IMR-90 (cell line): ENCODE results near the gene LIPE. TPM values are rescaled to one million over a fixed set of nuclear protein-coding genes. Genes with fewer than 3 reads are reported as not detected.

Experiments used
- ATAC-seq: fragments of 200-7000 bp; cut with Tn5 transposase; 2 replicates; pipeline ENCODE4 v1.9.1; 2020; ENCODE audit warnings: low read depth, mild to moderate bottlenecking, moderate library complexity
- BruUV-seq: library from RNA; stranded (reverse); fragments of 400-500 nt; replicated peaks from 2 replicates; lab custom pipeline; 2021; lab: Mats Ljungman, UMichigan
- CTCF ChIA-PET: fragments of 300-600 bp; formaldehyde crosslinking; extraction: SDS; loops from one replicate; lab custom pipeline; 2021; ENCODE audit warnings: antibody characterized with exemption; lab: Yijun Ruan, JAX
- POLR2A ChIA-PET: fragments of 300-600 bp; sonication (Branson Sonifier 250); formaldehyde crosslinking; loops from one replicate; lab custom pipeline; 2022; ENCODE audit warnings: antibody characterized with exemption; ENCODE audit not compliant: unreplicated experiment; lab: Charles Lee
- DNase-seq: peaks from one replicate; pipeline ENCODE4 v3.0.0; 2013
- H2AFZ ChIP-seq: replicated peaks from 2 replicates; pipeline ENCODE3; 2013; ENCODE audit warnings: low read length, mild to moderate bottlenecking; ENCODE audit not compliant: poor library complexity
- H2AK5ac ChIP-seq: 2 replicates; pipeline ENCODE4 v1.6.1; 2013; ENCODE audit warnings: low read depth, low read length, inconsistent platforms
- H2AK9ac ChIP-seq: replicated peaks from 2 replicates; pipeline ENCODE3; 2013; ENCODE audit warnings: mild to moderate bottlenecking, low read depth, low read length, moderate library complexity; ENCODE audit not compliant: poor library complexity
- H2BK120ac ChIP-seq: 2 replicates; pipeline ENCODE4 v1.6.1; 2013; ENCODE audit warnings: low read depth, low read length, inconsistent platforms
- H2BK15ac ChIP-seq: 3 replicates; pipeline ENCODE4 v1.6.1; 2013; ENCODE audit warnings: low read depth, low read length, inconsistent platforms
- H2BK20ac ChIP-seq: 2 replicates; pipeline ENCODE4 v1.6.1; 2013; ENCODE audit warnings: low read depth, mild to moderate bottlenecking, inconsistent platforms, low read length, moderate library complexity
- H2BK5ac ChIP-seq: 2 replicates; pipeline ENCODE4 v1.6.1; 2013; ENCODE audit warnings: mild to moderate bottlenecking, low read depth, low read length, inconsistent platforms; ENCODE audit not compliant: poor library complexity, severe bottlenecking
- H3K14ac ChIP-seq: replicated peaks from 2 replicates; pipeline ENCODE4 v1.6.1; 2013; ENCODE audit warnings: low read depth, low read length, inconsistent platforms
- H3K18ac ChIP-seq: 2 replicates; pipeline ENCODE4 v1.6.1; 2013; ENCODE audit warnings: low read depth, low read length, control low read depth
- H3K23ac ChIP-seq: 2 replicates; pipeline ENCODE4 v1.6.1; 2013; ENCODE audit warnings: low read depth, low read length, inconsistent platforms
- H3K27ac ChIP-seq: 2 replicates; pipeline ENCODE4 v1.5.1; 2013; ENCODE audit warnings: mild to moderate bottlenecking, control low read depth, low read length; ENCODE audit not compliant: insufficient read depth
- H3K27me3 ChIP-seq: 2 replicates; pipeline ENCODE4 v1.6.1; 2013; ENCODE audit warnings: low read length; ENCODE audit not compliant: control insufficient read depth, insufficient read depth
- H3K36me3 ChIP-seq: 2 replicates; pipeline ENCODE4 v1.6.1; 2013; ENCODE audit warnings: low read length, mixed read lengths; ENCODE audit not compliant: control insufficient read depth, insufficient read depth
- H3K4ac ChIP-seq: 2 replicates; pipeline ENCODE4 v1.6.1; 2013; ENCODE audit warnings: low read depth, low read length, inconsistent platforms
- H3K4me1 ChIP-seq: 2 replicates; pipeline ENCODE4 v1.6.1; 2013; ENCODE audit warnings: low read length, mixed read lengths; ENCODE audit not compliant: control insufficient read depth, insufficient read depth
- H3K4me2 ChIP-seq: 2 replicates; pipeline ENCODE4 v1.6.1; 2013; ENCODE audit warnings: low read depth, mild to moderate bottlenecking, control low read depth, low read length, moderate library complexity
- H3K4me3 ChIP-seq: 2 replicates; pipeline ENCODE4 v1.5.1; 2013; ENCODE audit warnings: low read depth, mild to moderate bottlenecking, control low read depth, low read length, moderate library complexity; ENCODE audit not compliant: insufficient read depth
- H3K56ac ChIP-seq: 2 replicates; pipeline ENCODE4 v1.6.1; 2013; ENCODE audit warnings: low read length, inconsistent platforms; ENCODE audit not compliant: insufficient read depth; ENCODE audit errors: extremely low read depth
- H3K79me1 ChIP-seq, 2 experiments: 2 replicates each; pipeline ENCODE4 v1.6.1; 2013; ENCODE audit warnings: low read length in 2 of 2, inconsistent platforms in 1 of 2, low read depth in 1 of 2
- H3K9ac ChIP-seq: 2 replicates; pipeline ENCODE4 v1.6.1; 2013; ENCODE audit warnings: low read depth, low read length, control low read depth
- H3K9me1 ChIP-seq: 2 replicates; pipeline ENCODE4 v1.6.1; 2013; ENCODE audit warnings: low read length, inconsistent platforms; ENCODE audit not compliant: insufficient read depth
- H3K9me3 ChIP-seq: 2 replicates; pipeline ENCODE4 v1.6.1; 2013; ENCODE audit warnings: low read length; ENCODE audit not compliant: control insufficient read depth, insufficient read depth
- H4K20me1 ChIP-seq: 2 replicates; pipeline ENCODE4 v1.6.1; 2013; ENCODE audit warnings: low read length, inconsistent platforms; ENCODE audit not compliant: insufficient read depth
- H4K5ac ChIP-seq: 2 replicates; pipeline ENCODE4 v1.6.1; 2013; ENCODE audit warnings: mild to moderate bottlenecking, low read depth, low read length, control low read depth
- H4K8ac ChIP-seq, 2 experiments: 2 replicates each; pipeline ENCODE4 v1.6.1; 2013; ENCODE audit warnings: low read depth in 2 of 2, low read length in 2 of 2, control low read depth in 1 of 2, inconsistent platforms in 1 of 2
- H4K91ac ChIP-seq: 2 replicates; pipeline ENCODE4 v1.6.1; 2013; ENCODE audit warnings: low read depth, low read length, inconsistent platforms; ENCODE audit not compliant: insufficient read depth
- BHLHE40 ChIP-seq: fragments of 150-350 bp; IDR thresholded peaks from 2 replicates; pipeline ENCODE4 v1.6.1; 2016; ENCODE audit warnings: mild to moderate bottlenecking, low read depth, low read length
- CEBPB ChIP-seq: IDR thresholded peaks from 2 replicates; pipeline ENCODE4 v1.6.1; 2012; ENCODE audit warnings: low read depth, low read length, improper control_type of control experiment
- CHD1 ChIP-seq: IDR thresholded peaks from 2 replicates; pipeline ENCODE4 v1.6.1; 2012; ENCODE audit warnings: low read depth, low read length, improper control_type of control experiment
- FOS ChIP-seq: fragments of 150-350 bp; IDR thresholded peaks from 2 replicates; pipeline ENCODE4 v1.6.1; 2016; ENCODE audit warnings: low read depth, low read length
- MAFK ChIP-seq: IDR thresholded peaks from 2 replicates; pipeline ENCODE4 v1.6.1; 2012; ENCODE audit warnings: low read depth, low read length, improper control_type of control experiment
- MAZ ChIP-seq: IDR thresholded peaks from 2 replicates; pipeline ENCODE4 v1.6.1; 2012; ENCODE audit warnings: low read depth, mild to moderate bottlenecking, low read length, improper control_type of control experiment, moderate library complexity, borderline replicate concordance
- MXI1 ChIP-seq: IDR thresholded peaks from 2 replicates; pipeline ENCODE4 v1.6.1; 2012; ENCODE audit warnings: low read depth, mild to moderate bottlenecking, low read length, moderate library complexity, borderline replicate concordance
- NFE2L2 ChIP-seq: fragments of 150-350 bp; IDR thresholded peaks from 2 replicates; pipeline ENCODE4 v1.6.1; 2016; ENCODE audit warnings: low read depth, mild to moderate bottlenecking, low read length
- POLR2A ChIP-seq: IDR thresholded peaks from 2 replicates; pipeline ENCODE4 v1.6.1; 2012; ENCODE audit warnings: mild to moderate bottlenecking, low read depth, low read length
- RAD21 ChIP-seq: IDR thresholded peaks from 2 replicates; pipeline ENCODE4 v1.6.1; 2012; ENCODE audit warnings: low read length, improper control_type of control experiment
- RFX5 ChIP-seq: IDR thresholded peaks from 2 replicates; pipeline ENCODE4 v1.8.0; 2012; ENCODE audit warnings: low read depth, mild to moderate bottlenecking, low read length, moderate library complexity
- SMC3 ChIP-seq: fragments of 150-350 bp; IDR thresholded peaks from 2 replicates; pipeline ENCODE4 v1.6.1; 2016; ENCODE audit warnings: low read depth, mild to moderate bottlenecking, antibody characterized with exemption, low read length, moderate library complexity
- WGBS, 2 experiments: methylation state at CpG; one replicate each; pipeline versions ENCODE4 v1.1.5 to v1.1.7; 2013; ENCODE audit warnings: missing lambda C conversion rate in 2 of 2; ENCODE audit not compliant: insufficient read length in 1 of 2; ENCODE audit errors: extremely low coverage in 2 of 2; 5-methylcytosine and 5-hydroxymethylcytosine counted together
- dilution Hi-C: fragments of 300-500 bp; cut with HindIII; formaldehyde crosslinking; loops from one replicate; pipeline ENCODE4 v1.14.3; 2018; ENCODE audit warnings: low sequenced_read_pairs; ENCODE audit not compliant: unreplicated experiment
- in situ Hi-C: fragments of 300-500 bp; cut with MboI; formaldehyde crosslinking; loops from 3 replicates; pipeline ENCODE4 v1.14.3; 2019; ENCODE audit warnings: low sequenced_read_pairs, inconsistent platforms, mixed read lengths
- intact Hi-C: fragments of 100-400 bp; cut with micrococcal nuclease; formaldehyde crosslinking; loops from 2 replicates; pipeline ENCODE4 v1.10.0; 2022
- polyA plus RNA-seq, 3 experiments: library from polyadenylated mRNA; depleted of rRNA; stranded (reverse); fragments of >200 nt; gene quantifications; 2 replicates each; pipeline ENCODE4 v1.2.3, GENCODE V29; 2012; ENCODE audit warnings: low replicate concordance in 1 of 3
- total RNA-seq: library from RNA; depleted of rRNA; stranded (reverse); fragments of >200 nt; gene quantifications from 2 replicates; pipeline ENCODE4 v1.2.3, GENCODE V29; 2012
- TF ChIP-seq, protein P1 (sequence below): fragments of 150-350 bp; IDR thresholded peaks from 2 replicates; pipeline ENCODE4 v1.6.1; 2017; ENCODE audit warnings: mild to moderate bottlenecking, antibody characterized with exemption, low read length, low read depth

Gene LIPE
- total and polyA plus RNA-seq, 2 of the 4 experiments (the other 2 are of a cell fraction) = 1.1 to 5.4 TPM

DNA sequence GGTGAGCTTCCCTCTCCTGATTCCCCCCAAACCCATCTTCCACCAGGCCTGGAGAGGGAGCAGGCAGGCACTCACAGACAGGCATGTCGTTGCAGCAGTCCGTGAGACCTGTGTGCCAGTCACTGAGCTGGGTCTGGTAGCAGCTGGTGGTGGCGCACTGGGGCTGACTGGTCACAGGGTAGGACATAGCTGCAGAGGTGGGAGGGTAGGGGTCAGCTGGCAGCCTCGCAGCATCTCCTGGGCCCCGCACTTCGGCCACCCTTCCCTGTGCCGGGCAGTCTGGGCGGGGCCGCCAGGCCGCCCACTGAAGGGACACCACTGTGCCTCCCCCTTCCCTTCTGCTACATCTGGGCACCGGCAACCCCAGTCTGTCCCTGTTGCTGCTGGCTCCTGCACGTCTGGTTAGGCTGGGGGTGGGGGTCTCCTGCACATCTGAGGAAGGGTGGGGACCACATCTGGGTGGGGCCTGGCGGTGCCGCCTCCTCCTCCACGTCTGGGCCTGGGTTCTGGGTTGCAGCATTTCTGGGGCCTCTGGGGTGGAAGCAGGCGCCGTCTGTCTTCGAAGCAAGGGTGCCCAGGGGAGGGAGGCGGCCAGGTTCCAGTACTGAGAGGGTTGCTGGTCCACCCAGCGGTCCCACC lies 38.2 kb downstream of the LIPE start:
- no peak overlapping the region for H2BK120ac ChIP-seq
- no peak overlapping the region for H3K4me2 ChIP-seq
- H3K4me1 ChIP-seq = no peaks in the 10 kb centered on the region
- no peak overlapping the region for H4K8ac ChIP-seq
- H2BK15ac ChIP-seq = no peak overlapping the region
- WGBS, 2 experiments = 80% methylated on average over 3 of the region's 20 CpGs; no CpG with 5 or more reads in 1 of the 2 experiments
- no peaks in the 10 kb centered on the region for H3K36me3 ChIP-seq
- dilution Hi-C loops (no loop called here), intact Hi-C loops (no loop called here), in situ Hi-C loops (no loop called here)
- H3K23ac ChIP-seq = no peak overlapping the region
- H2AFZ ChIP-seq = no peak overlapping the region
- H2AK5ac ChIP-seq = no peak overlapping the region; the same call in 1 of the 2 replicates
- H3K18ac ChIP-seq = no peak overlapping the region
- no peak overlapping the region for H3K4me3 ChIP-seq
- H3K27me3 ChIP-seq = peaks cover 34% of the 10 kb centered on the region
- H4K91ac ChIP-seq = no peak overlapping the region
- POLR2A ChIA-PET = no interaction called here
- no peak overlapping the region for H2AK9ac ChIP-seq
- H3K79me1 ChIP-seq = no peaks in the 10 kb centered on the region
- H4K5ac ChIP-seq = no peak overlapping the region
- H3K14ac ChIP-seq = no peak overlapping the region
- H3K4ac ChIP-seq = no peak overlapping the region
- H3K9me1 ChIP-seq = no peaks in the 10 kb centered on the region
- H2BK5ac ChIP-seq = no peak overlapping the region
- H3K27ac ChIP-seq = no peak overlapping the region
- H4K20me1 ChIP-seq = no peaks in the 10 kb centered on the region; the same call in none of the 2 replicates
- H3K56ac ChIP-seq = no peak overlapping the region
- no peak overlapping the region for H3K9ac ChIP-seq
- no TSS peak for BruUV-seq
- TF ChIP-seq MAFK (no peak), CEBPB (no peak), RFX5 (no peak), CHD1 (no peak), POLR2A (no peak), BHLHE40 (no peak), SMC3 (no peak), FOS (no peak), NFE2L2 (no peak), RAD21 (no peak), MAZ (no peak), MXI1 (no peak)
- TF ChIP-seq, protein P1, sequence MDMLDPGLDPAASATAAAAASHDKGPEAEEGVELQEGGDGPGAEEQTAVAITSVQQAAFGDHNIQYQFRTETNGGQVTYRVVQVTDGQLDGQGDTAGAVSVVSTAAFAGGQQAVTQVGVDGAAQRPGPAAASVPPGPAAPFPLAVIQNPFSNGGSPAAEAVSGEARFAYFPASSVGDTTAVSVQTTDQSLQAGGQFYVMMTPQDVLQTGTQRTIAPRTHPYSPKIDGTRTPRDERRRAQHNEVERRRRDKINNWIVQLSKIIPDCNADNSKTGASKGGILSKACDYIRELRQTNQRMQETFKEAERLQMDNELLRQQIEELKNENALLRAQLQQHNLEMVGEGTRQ = no peak
- DNase-seq (no peak), ATAC-seq (no peak)
- CTCF ChIA-PET = no interaction called here
- H2BK20ac ChIP-seq = no peak overlapping the region
- no peaks in the 10 kb centered on the region for H3K9me3 ChIP-seq
